ENCODE measurements around the gene BATF.
"Not testable (repeated sequence)": the region's sequence is repeated elsewhere in the genome, so short reads cannot be mapped to it uniquely, and the experiment has no call there.

Gene BATF

GRCh38 chr14:75522224-75522982, at the start of gene BATF:
Gene BATF, plus strand, starts transcription at chr14:75522469. Its CDS starts 214 bp downstream, at chr14:75522683.
- DNase-seq, result no peak

- not testable (repeated sequence) for DNase-seq
These were observed 48.1 kb upstream of the BATF start for GRCh38 chr14:75474127-75474526.

- DNase-seq, result peak; percentile 16
These were observed 45.8 kb upstream of the BATF start for GRCh38 chr14:75476274-75476995.

GRCh38 chr14:75477881-75478280, 44.4 kb upstream of the BATF start:
- no peak for DNase-seq

- DNase-seq, result no peak
These were observed 42.3 kb upstream of the BATF start for GRCh38 chr14:75479770-75480600.

GRCh38 chr14:75482366-75482765, 39.9 kb upstream of the BATF start:
- DNase-seq, result no peak

GRCh38 chr14:75484711-75485429, 37.4 kb upstream of the BATF start:
- DNase-seq, result no peak

GRCh38 chr14:75486318-75486717, 36.0 kb upstream of the BATF start:
- DNase-seq, result no peak

- DNase-seq, result no peak
These were observed 35.1 kb upstream of the BATF start for GRCh38 chr14:75487155-75487671.

- DNase-seq, result no peak
These were observed 32.8 kb upstream of the BATF start for GRCh38 chr14:75489480-75489837.

GRCh38 chr14:75491376-75491978, 30.8 kb upstream of the BATF start:
- no peak for DNase-seq

GRCh38 chr14:75492832-75493591, 29.3 kb upstream of the BATF start:
- no peak for DNase-seq

- DNase-seq, result no peak
These were observed 28.6 kb upstream of the BATF start for GRCh38 chr14:75493592-75494087.

- DNase-seq, result no peak
These were observed 27.4 kb upstream of the BATF start for GRCh38 chr14:75494896-75495295.

- no peak for DNase-seq
These were observed 26.9 kb upstream of the BATF start for GRCh38 chr14:75495399-75495798.

- DNase-seq, result no peak
These were observed 26.4 kb upstream of the BATF start for GRCh38 chr14:75495882-75496281.

GRCh38 chr14:75496755-75497154, 25.5 kb upstream of the BATF start:
- DNase-seq, result no peak

GRCh38 chr14:75497191-75497590, 25.1 kb upstream of the BATF start:
- no peak for DNase-seq

GRCh38 chr14:75497701-75498100, 24.6 kb upstream of the BATF start:
- DNase-seq, result no peak

- no peak for DNase-seq
These were observed 23.0 kb upstream of the BATF start for GRCh38 chr14:75499084-75499875.
